Loucy (cell line): ENCODE measurements around the gene EXOSC10.

Experiments used
- H2AFZ ChIP-seq: fragments of 200-600 bp; sonication (generic); 2 replicates; pipeline ENCODE4 v1.6.0; 2016; ENCODE audit warnings: antibody characterized with exemption, mild to moderate bottlenecking, low read length, moderate library complexity
- H3F3A ChIP-seq: fragments of 200-600 bp; 2 replicates; pipeline ENCODE4 v1.6.0; 2016; ENCODE audit warnings: antibody characterized with exemption, low read depth, mild to moderate bottlenecking
- H3K27me3 ChIP-seq: fragments of 200-600 bp; sonication (generic); 2 replicates; pipeline ENCODE4 v1.6.1; 2014; ENCODE audit warnings: low read length, mild to moderate bottlenecking; ENCODE audit not compliant: insufficient read depth, poor library complexity, severe bottlenecking
- H3K36me3 ChIP-seq: fragments of 200-600 bp; sonication (generic); 2 replicates; pipeline ENCODE4 v1.6.1; 2016; ENCODE audit warnings: low read length; ENCODE audit not compliant: insufficient read depth
- H3K4me1 ChIP-seq: fragments of 200-600 bp; sonication (generic); 2 replicates; pipeline ENCODE4 v1.5.1; 2014; ENCODE audit warnings: low read length, mild to moderate bottlenecking; ENCODE audit not compliant: insufficient read depth, poor library complexity, severe bottlenecking
- H3K4me2 ChIP-seq: fragments of 200-600 bp; sonication (generic); 2 replicates; pipeline ENCODE4 v1.6.0; 2014; ENCODE audit warnings: antibody characterized with exemption, low read length, low read depth, mild to moderate bottlenecking; ENCODE audit not compliant: poor library complexity, severe bottlenecking
- H3K4me3 ChIP-seq: fragments of 200-600 bp; sonication (generic); 2 replicates; pipeline ENCODE4 v1.5.1; 2014; ENCODE audit warnings: low read length, mild to moderate bottlenecking, mixed read lengths; ENCODE audit not compliant: poor library complexity, severe bottlenecking
- H3K79me2 ChIP-seq: fragments of 200-600 bp; sonication (generic); 2 replicates; pipeline ENCODE4 v1.6.1; 2014; ENCODE audit warnings: low read length; ENCODE audit not compliant: insufficient read depth
- H3K9ac ChIP-seq: fragments of 200-600 bp; sonication (generic); 2 replicates; pipeline ENCODE4 v1.6.0; 2014; ENCODE audit warnings: mild to moderate bottlenecking, low read depth, low read length, moderate library complexity; ENCODE audit not compliant: poor library complexity, severe bottlenecking
- H3K9me2 ChIP-seq: fragments of 200-600 bp; sonication (generic); replicated peaks from 2 replicates; pipeline ENCODE4 v1.6.1; 2016; ENCODE audit warnings: low read depth, low read length, mixed read lengths
- H3K9me3 ChIP-seq: fragments of 200-600 bp; sonication (generic); 2 replicates; pipeline ENCODE4 v1.6.1; 2014; ENCODE audit warnings: mild to moderate bottlenecking, antibody characterized with exemption, low read length, low read depth; ENCODE audit not compliant: insufficient read depth
- H4K20me1 ChIP-seq: fragments of 200-600 bp; sonication (generic); 2 replicates; pipeline ENCODE4 v1.6.0; 2014; ENCODE audit warnings: antibody characterized with exemption, low read length, mild to moderate bottlenecking; ENCODE audit not compliant: insufficient read depth, poor library complexity, severe bottlenecking
- CTCF ChIP-seq: fragments of 200-600 bp; sonication (generic); conservative IDR thresholded peaks from 2 replicates; pipeline ENCODE4 v1.5.1; 2014; ENCODE audit warnings: mild to moderate bottlenecking, antibody characterized with exemption, low read length
- EZH2phosphoT487 ChIP-seq: fragments of 200-600 bp; IDR thresholded peaks from 2 replicates; pipeline ENCODE4 v1.6.1; 2018; ENCODE audit warnings: antibody characterized with exemption, mild to moderate bottlenecking, moderate library complexity, borderline replicate concordance

Gene EXOSC10

GRCh38 chr1:11044849-11045427 is 54.7 kb downstream of the EXOSC10 start:
- H3K4me3 ChIP-seq = no peak overlapping the region
- no peak for TF ChIP-seq CTCF
- no peak for TF ChIP-seq EZH2phosphoT487
- no peaks in the 10 kb centered on the region for H3F3A ChIP-seq
- no peaks in the 10 kb centered on the region for H3K79me2 ChIP-seq
- H4K20me1 ChIP-seq = no peaks in the 10 kb centered on the region
- H2AFZ ChIP-seq = no peak overlapping the region
- H3K9ac ChIP-seq = no peak overlapping the region
- H3K9me3 ChIP-seq = no peaks in the 10 kb centered on the region
- H3K4me1 ChIP-seq = no peaks in the 10 kb centered on the region
- no peaks in the 10 kb centered on the region for H3K9me2 ChIP-seq
- no peaks in the 10 kb centered on the region for H3K27me3 ChIP-seq
- H3K4me2 ChIP-seq = no peak overlapping the region
- no peaks in the 10 kb centered on the region for H3K36me3 ChIP-seq

- no peaks in the 10 kb centered on the region for H3K9me2 ChIP-seq
- no peak overlapping the region for H2AFZ ChIP-seq
- no peaks in the 10 kb centered on the region for H3K9me3 ChIP-seq
- no peaks in the 10 kb centered on the region for H3K79me2 ChIP-seq
- no peaks in the 10 kb centered on the region for H4K20me1 ChIP-seq
- no peaks in the 10 kb centered on the region for H3K36me3 ChIP-seq
- no peak overlapping the region for H3K4me2 ChIP-seq
- no peak overlapping the region for H3K4me3 ChIP-seq
- H3K27me3 ChIP-seq = no peaks in the 10 kb centered on the region
- no peaks in the 10 kb centered on the region for H3K4me1 ChIP-seq
- no peaks in the 10 kb centered on the region for H3F3A ChIP-seq
- H3K9ac ChIP-seq = no peak overlapping the region
- TF ChIP-seq CTCF = no peak
- TF ChIP-seq EZH2phosphoT487 = no peak
Observed at GRCh38 chr1:11044086-11044848, 55.4 kb downstream of the EXOSC10 start.

GRCh38 chr1:11042995-11043874 is 56.4 kb downstream of the EXOSC10 start:
- Histone ChIP-seq H3K9ac (no peak overlapping the region), H3K4me1 (no peaks in the 10 kb centered on the region), H3K27me3 (no peaks in the 10 kb centered on the region), H3K4me3 (no peak overlapping the region), H3F3A (no peaks in the 10 kb centered on the region), H4K20me1 (no peaks in the 10 kb centered on the region), H3K4me2 (no peak overlapping the region), H3K9me3 (no peaks in the 10 kb centered on the region), H2AFZ (no peak overlapping the region), H3K79me2 (no peaks in the 10 kb centered on the region), H3K9me2 (no peaks in the 10 kb centered on the region), H3K36me3 (no peaks in the 10 kb centered on the region)
- TF ChIP-seq EZH2phosphoT487 (no peak), CTCF (no peak)
